ENCODE measurements around the gene ZBTB40.

ZBTB40 gene

GRCh38 chr1:22431965-22432364 is 19.7 kb upstream of the ZBTB40 start:
- DNase-seq (ENCODE audit: low spot score) (no peak), FAIRE-seq (no peak)

DNA sequence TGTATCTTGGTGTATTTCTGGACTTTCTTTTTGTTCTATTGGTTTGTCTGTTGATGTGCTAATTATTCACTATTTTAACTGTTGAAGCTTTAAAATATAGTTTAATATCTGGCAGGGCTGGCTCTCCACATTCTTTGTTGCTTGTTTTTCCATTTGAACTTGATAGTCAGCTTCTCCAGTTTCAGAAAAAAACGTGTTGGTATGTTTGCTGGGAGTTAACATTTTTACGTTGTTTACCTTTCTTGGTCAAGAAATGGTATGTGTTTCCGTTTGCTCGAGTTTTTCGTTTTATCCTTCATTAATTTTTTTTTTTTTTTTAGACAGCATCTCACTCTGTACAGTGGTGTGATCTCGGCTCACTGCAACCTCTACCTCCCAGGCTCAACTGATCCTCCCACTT is 16.9 kb upstream of the ZBTB40 start:
- DNase-seq (ENCODE audit: low spot score) (no peak), FAIRE-seq (no peak)

DNA sequence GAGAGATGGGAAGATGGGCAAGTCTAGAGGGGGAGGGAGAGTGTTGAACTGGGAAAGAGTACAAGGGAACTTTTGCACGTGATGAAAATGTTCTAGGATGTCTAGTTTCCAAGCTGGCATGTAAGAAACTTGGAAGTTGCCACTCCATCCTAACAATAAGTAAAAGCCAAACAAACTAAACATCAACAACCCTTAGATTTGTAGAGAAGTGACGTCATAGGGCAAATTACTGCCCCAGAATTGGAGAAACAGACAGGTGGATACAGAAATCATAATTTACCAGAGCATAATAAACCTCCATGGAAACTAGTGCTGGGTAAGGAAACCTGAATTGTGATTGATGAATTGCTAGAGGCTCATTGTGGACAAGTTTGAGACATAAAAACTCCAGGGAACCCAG is 14.7 kb upstream of the ZBTB40 start:
- no peak for DNase-seq (ENCODE audit: low spot score)
- FAIRE-seq: no peak

GRCh38 chr1:22437573-22437972 is 14.1 kb upstream of the ZBTB40 start:
- FAIRE-seq: no peak

DNA sequence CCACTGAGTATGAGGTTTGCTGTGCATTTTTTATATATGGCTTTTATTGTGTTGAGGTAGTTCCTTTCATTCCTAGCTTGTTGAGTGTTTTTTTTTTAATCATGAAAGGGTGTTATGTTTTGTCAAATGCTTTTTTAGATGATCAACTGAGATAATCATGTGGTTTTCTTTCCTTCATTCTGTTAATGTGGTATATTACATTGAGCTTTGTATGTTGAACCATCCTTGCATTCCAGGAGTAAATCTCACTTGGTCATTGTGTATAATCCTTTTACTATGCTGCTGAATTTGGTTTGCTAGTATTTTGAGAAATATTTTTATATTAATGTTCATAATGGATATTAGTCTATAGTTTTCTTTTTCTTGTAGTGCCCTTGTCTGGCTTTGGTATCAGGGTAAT is 11.1 kb upstream of the ZBTB40 start:
- FAIRE-seq (no peak), DNase-seq (ENCODE audit: low spot score) (no peak)

More at GRCh38 chr1:22437573-22437972, 14.1 kb upstream of the ZBTB40 start:
- DNase-seq (ENCODE audit: low spot score): no peak

GRCh38 chr1:22442212-22442894 is 9.3 kb upstream of the ZBTB40 start:
- FAIRE-seq (no peak), DNase-seq (ENCODE audit: low spot score) (no peak)

GRCh38 chr1:22443332-22443731 is 8.3 kb upstream of the ZBTB40 start:
- FAIRE-seq (no peak), DNase-seq (ENCODE audit: low spot score) (no peak)

- FAIRE-seq: no peak
- no peak for DNase-seq (ENCODE audit: low spot score)
These were observed 6.8 kb upstream of the ZBTB40 start for GRCh38 chr1:22444856-22445255.

DNA sequence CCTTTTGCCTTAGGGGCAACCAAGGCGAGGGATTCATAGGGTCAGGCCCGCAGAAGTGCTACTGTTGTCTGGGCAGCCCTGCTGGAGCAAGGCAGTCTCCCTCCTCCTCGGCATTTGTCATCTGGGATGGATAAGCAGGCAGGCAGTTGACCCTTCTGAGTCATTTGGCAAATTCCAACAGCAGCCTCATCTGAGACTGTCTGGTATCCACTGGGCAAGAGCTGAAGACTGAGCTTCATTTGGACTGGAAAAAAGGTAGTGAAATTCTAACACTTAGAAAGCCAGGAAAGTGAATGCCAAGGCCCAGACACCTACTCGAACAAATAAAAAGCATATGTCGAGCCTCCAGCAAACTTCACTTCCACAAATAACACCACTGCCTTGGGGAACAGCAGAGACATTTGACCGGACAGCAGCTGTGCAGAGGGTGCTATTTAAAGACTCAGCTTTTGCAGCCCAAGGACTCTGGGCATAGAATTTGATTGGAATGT is 4.0 kb upstream of the ZBTB40 start:
- peak; percentile 31 for DNase-seq (ENCODE audit: low spot score)
- no peak for FAIRE-seq

- DNase-seq (ENCODE audit: low spot score) (no peak), FAIRE-seq (no peak)
These were observed 2.0 kb upstream of the ZBTB40 start for GRCh38 chr1:22449636-22450035.

- DNase-seq (ENCODE audit: low spot score) (no peak), FAIRE-seq (no peak)
These were observed 1.2 kb upstream of the ZBTB40 start for GRCh38 chr1:22450351-22451021.

DNA sequence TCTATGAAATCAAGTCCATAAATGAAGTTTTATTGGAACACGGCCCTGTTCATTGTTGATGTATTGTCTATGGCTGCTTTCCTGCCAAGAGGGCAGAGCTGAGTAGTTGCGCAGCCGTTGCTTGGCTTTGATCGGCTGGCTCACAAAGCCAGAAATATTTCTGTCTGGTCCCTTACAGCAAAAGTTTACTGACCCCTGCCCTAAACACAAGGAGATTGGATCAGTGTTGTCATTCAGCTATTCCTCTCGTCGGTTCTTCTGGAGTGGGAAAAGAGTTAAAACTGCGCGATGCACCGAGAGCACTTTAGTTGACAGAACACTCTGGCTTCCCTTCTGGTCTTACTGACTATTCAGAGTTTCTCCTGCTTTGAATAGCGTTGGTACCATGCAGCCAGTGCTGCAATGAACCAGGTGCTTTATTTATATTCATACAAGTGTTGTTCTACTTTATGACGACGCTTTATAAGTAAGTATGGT is 868 bp downstream of the ZBTB40 start:
- FAIRE-seq (no peak), DNase-seq (ENCODE audit: low spot score) (no peak)

- FAIRE-seq (no peak), DNase-seq (ENCODE audit: low spot score) (no peak)
These were observed 1.5 kb downstream of the ZBTB40 start for GRCh38 chr1:22453181-22453580.

- DNase-seq (ENCODE audit: low spot score) (no peak), FAIRE-seq (no peak)
These were observed 2.9 kb downstream of the ZBTB40 start for GRCh38 chr1:22454476-22455056.

GRCh38 chr1:22457345-22457744 is 5.7 kb downstream of the ZBTB40 start:
- FAIRE-seq (no peak), DNase-seq (ENCODE audit: low spot score) (no peak)

GRCh38 chr1:22457836-22458235 is 6.2 kb downstream of the ZBTB40 start:
- FAIRE-seq (no peak), DNase-seq (ENCODE audit: low spot score) (no peak)

- FAIRE-seq (no peak), DNase-seq (ENCODE audit: low spot score) (no peak)
These were observed 9.4 kb downstream of the ZBTB40 start for GRCh38 chr1:22461100-22461499.

GRCh38 chr1:22461678-22462527 is 10.3 kb downstream of the ZBTB40 start:
- no peak for FAIRE-seq

GRCh38 chr1:22462928-22463327 is 11.3 kb downstream of the ZBTB40 start:
- DNase-seq (ENCODE audit: low spot score): no peak
- no peak for FAIRE-seq

More at GRCh38 chr1:22461678-22462527, 10.3 kb downstream of the ZBTB40 start:
- no peak for DNase-seq (ENCODE audit: low spot score)

- FAIRE-seq (no peak), DNase-seq (ENCODE audit: low spot score) (no peak)
These were observed 13.4 kb downstream of the ZBTB40 start for GRCh38 chr1:22465015-22465565.

DNA sequence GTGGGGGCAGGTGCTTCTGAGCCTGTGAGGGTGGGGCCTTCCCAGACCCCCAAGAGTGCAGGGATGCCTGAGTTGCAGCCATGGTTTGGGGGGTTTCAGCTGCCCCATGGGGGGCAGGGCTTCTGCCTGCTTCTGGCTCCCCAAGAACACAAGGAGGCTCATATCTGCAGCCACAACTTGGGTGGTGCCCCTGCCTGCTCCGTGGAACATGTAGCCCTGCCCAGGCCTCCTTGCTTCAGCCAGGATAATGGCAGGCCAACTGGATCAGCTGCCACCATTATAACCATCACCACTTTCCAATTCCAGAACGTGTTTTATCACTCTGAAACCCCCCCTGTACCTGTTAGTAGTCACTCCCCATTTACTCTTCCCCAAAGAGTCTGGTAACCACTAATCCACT is 14.0 kb downstream of the ZBTB40 start:
- no peak for DNase-seq (ENCODE audit: low spot score)
- no peak for FAIRE-seq
